Prostate gland (tissue), 2 donors: ENCODE results near the gene PARVG.

Experiments
- POLR2A ChIP-seq: fragments of 450-650 bp; IDR thresholded peaks from one replicate; pipeline ENCODE4 v1.6.1; 2016; ENCODE audit warnings: antibody characterized with exemption, mild to moderate bottlenecking
- TF ChIP-seq, protein P1 (sequence below), 4 experiments: fragments of 200-600 bp in 2 of 4; fragments of 450-650 bp in 2 of 4; sonication (generic) in 2 of 4; IDR thresholded peaks; 1 replicate in 3 of 4; 2 replicates in 1 of 4; pipeline ENCODE4 v1.5.1; 2016 to 2019; ENCODE audit warnings: antibody characterized with exemption in 4 of 4, mild to moderate bottlenecking in 2 of 4, moderate library complexity in 2 of 4

DNA sequence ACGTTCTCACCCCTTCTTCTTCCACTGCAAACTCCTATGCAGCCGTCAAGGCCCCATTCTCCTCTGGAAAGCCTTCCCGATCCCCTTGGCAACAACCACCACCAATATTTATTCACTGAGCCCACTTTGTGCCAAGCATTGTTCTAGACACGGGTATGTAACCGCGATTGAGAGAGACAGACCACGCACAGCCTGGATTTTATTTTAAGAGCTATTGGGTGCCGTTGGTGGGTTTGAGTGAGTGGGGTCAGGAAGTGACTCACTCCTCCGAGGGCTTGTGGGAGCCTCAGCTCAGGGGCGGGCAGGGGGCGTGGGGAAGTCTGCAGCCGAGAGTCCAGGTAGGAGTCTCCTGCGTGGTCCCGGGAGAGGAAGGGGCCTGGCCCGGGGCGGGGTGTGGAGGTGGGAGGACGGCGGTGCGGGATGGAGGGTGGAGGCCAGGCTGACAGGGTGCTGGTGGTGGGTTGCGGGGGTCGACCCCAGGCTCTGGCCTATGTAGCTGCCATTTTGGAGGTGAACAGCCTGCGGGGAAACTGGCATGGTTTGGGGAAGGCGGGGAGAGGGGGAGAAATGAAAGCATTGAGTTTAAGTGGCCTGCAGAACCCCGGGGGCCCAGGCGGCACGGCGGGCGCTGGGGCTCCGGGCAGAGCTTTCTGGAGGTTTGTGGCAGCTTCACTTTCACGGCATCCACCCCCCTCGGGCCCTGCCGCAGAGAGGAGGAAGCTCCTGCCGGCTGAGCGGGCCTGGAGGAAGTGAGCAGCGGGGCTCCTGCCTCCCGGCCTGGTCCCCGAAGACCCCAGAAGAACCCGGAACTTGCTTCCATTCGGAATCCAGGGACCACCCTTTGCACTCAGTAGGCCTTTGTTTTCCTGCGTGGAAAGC is 547 bp downstream of the PARVG start:
- TF ChIP-seq, protein P1, sequence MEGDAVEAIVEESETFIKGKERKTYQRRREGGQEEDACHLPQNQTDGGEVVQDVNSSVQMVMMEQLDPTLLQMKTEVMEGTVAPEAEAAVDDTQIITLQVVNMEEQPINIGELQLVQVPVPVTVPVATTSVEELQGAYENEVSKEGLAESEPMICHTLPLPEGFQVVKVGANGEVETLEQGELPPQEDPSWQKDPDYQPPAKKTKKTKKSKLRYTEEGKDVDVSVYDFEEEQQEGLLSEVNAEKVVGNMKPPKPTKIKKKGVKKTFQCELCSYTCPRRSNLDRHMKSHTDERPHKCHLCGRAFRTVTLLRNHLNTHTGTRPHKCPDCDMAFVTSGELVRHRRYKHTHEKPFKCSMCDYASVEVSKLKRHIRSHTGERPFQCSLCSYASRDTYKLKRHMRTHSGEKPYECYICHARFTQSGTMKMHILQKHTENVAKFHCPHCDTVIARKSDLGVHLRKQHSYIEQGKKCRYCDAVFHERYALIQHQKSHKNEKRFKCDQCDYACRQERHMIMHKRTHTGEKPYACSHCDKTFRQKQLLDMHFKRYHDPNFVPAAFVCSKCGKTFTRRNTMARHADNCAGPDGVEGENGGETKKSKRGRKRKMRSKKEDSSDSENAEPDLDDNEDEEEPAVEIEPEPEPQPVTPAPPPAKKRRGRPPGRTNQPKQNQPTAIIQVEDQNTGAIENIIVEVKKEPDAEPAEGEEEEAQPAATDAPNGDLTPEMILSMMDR (IDR thresholded peaks at IDR 0.05): no peak
- no peak for TF ChIP-seq POLR2A
